ENCODE measurements around the gene PPP1R14C. TPM values are rescaled to one million over a fixed set of nuclear protein-coding genes. Genes with fewer than 3 reads are reported as not detected.

PPP1R14C gene
- total RNA-seq, 1 donor: 2.1 TPM

GRCh38 chr6:150293423-150294173 is 150.8 kb downstream of the PPP1R14C start:
- H3K4me3 ChIP-seq (ENCODE audit: low read depth, low read length): no peak overlapping the region
- no peak for TF ChIP-seq CTCF (IDR thresholded peaks at IDR 0.05; ENCODE audit: insufficient read depth, low read length)
- peak; percentile 71 for DNase-seq (ENCODE audit: low read depth)

- no peak for TF ChIP-seq CTCF (IDR thresholded peaks at IDR 0.05; ENCODE audit: insufficient read depth, low read length)
- no peak for DNase-seq (ENCODE audit: low read depth)
- H3K4me3 ChIP-seq (ENCODE audit: low read depth, low read length): no peak overlapping the region
These were observed 154.0 kb downstream of the PPP1R14C start for GRCh38 chr6:150296890-150297289.

- TF ChIP-seq CTCF (IDR thresholded peaks at IDR 0.05; ENCODE audit: insufficient read depth, low read length): no peak
- H3K4me3 ChIP-seq (ENCODE audit: low read depth, low read length): no peak overlapping the region
- DNase-seq (ENCODE audit: low read depth): peak; percentile 55
These were observed 154.6 kb downstream of the PPP1R14C start for GRCh38 chr6:150297327-150298029.

GRCh38 chr6:150298030-150298380 is 155.2 kb downstream of the PPP1R14C start:
- H3K4me3 ChIP-seq (ENCODE audit: low read depth, low read length): no peak overlapping the region
- TF ChIP-seq CTCF (IDR thresholded peaks at IDR 0.05; ENCODE audit: insufficient read depth, low read length): no peak
- DNase-seq (ENCODE audit: low read depth): no peak

GRCh38 chr6:150298676-150299075 is 155.8 kb downstream of the PPP1R14C start:
- TF ChIP-seq CTCF (IDR thresholded peaks at IDR 0.05; ENCODE audit: insufficient read depth, low read length): no peak

More at GRCh38 chr6:150298676-150299075, 155.8 kb downstream of the PPP1R14C start:
- no peak overlapping the region for H3K4me3 ChIP-seq (ENCODE audit: low read depth, low read length)
- DNase-seq (ENCODE audit: low read depth): no peak

Small RNAs within 50 kb of the gene (small RNA-seq; reads per million reads assigned to genes)
- not detected for gene RF01210

Other genes starting within 250 kb of the PPP1R14C start
- 0.63 TPM in 1 of 2 replicates, not detected in the other for gene RAET1E, start 244.9 kb upstream of the PPP1R14C start, total RNA-seq (ENCODE audit: low replicate concordance)
- gene RAET1G, start 219.9 kb upstream of the PPP1R14C start, total RNA-seq (ENCODE audit: low replicate concordance): 0.82 and 4.6 TPM in 2 replicates
- 2.5 and 3.3 TPM in 2 replicates for gene ULBP2, start 201.0 kb upstream of the PPP1R14C start, total RNA-seq (ENCODE audit: low replicate concordance)
- 0.65 and 1.7 TPM in 2 replicates for gene ULBP1, start 179.1 kb upstream of the PPP1R14C start, total RNA-seq (ENCODE audit: low replicate concordance)
- not detected in 2 replicates for gene RAET1L, start 117.5 kb upstream of the PPP1R14C start, total RNA-seq (ENCODE audit: low replicate concordance)
- gene ULBP3, start 73.9 kb upstream of the PPP1R14C start, total RNA-seq (ENCODE audit: low replicate concordance): 0.41 and 16.4 TPM in 2 replicates
- gene IYD, start 226.0 kb downstream of the PPP1R14C start, total RNA-seq (ENCODE audit: low replicate concordance): under 0.01 TPM in 1 of 2 replicates, not detected in the other

All from fibroblast of the aortic adventitia (primary cell).